LNCaP clone FGC (cell line): ENCODE measurements around the gene FCGR1A.
"Not testable (repeated sequence)": the region's sequence is repeated elsewhere in the genome, so short reads cannot be mapped to it uniquely, and the experiment has no call there.

Source experiments
- DNase-seq: peaks from one replicate; pipeline ENCODE4 v3.0.0-alpha.2; 2011; ENCODE audit warnings: low read depth
- H3K4me3 ChIP-seq: 2 replicates; pipeline ENCODE4 v1.5.1; 2011; ENCODE audit warnings: mild to moderate bottlenecking, low read depth, low read length, control low read depth

The FCGR1A gene

DNA sequence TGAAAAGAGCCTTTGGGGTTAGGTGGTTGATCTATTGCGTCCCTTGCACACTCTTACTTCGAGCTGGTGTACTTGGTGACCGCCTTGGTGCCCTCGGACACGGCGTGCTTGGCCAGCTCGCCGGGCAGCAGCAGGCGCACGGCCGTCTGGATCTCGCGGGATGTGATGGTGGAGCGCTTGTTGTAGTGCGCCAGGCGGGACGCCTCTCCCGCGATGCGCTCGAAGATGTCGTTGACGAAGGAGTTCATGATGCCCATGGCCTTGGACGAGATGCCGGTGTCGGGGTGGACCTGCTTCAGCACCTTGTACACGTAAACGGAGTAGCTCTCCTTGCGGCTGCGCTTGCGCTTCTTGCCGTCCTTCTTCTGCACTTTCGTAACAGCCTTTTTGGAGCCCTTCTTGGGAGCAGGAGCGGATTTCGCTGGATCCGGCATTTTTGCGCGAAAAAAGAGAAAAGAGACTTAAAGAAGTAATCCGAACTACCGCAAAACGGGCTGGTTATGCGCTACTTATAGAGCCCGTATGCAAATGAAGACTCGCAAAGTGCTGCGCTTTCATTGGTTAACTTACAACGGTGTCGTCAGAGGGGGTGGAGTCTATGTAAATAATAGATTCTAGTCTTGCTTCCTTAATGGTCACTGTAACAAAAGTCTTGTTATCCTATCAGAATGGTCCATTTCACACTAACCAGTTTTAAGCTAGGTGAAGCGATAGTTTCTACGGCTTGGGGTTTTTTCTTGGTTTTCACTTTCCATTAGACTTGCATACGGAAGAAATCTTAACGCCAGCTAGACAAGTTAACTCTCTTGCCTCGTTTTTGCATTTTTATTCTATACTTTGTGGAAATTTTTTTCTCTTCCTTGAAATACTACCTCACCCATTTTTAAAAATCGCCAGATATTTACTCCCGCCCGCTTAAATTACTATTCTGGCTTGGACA, 29.7 kb downstream of the FCGR1A start:
- peak; percentile 89 for DNase-seq
- peak overlapping the region; percentile 54 for H3K4me3 ChIP-seq

- H3K4me3 ChIP-seq: peak overlapping the region; percentile 54
- peak; percentile 63 for DNase-seq
Measured at GRCh38 chr1:149812893-149813801, 30.7 kb downstream of the FCGR1A start.

- not testable (repeated sequence) for H3K4me3 ChIP-seq
Measured at GRCh38 chr1:149820387-149820786, 37.9 kb downstream of the FCGR1A start.

GRCh38 chr1:149826555-149826954, 44.1 kb downstream of the FCGR1A start:
- not testable (repeated sequence) for DNase-seq, H3K4me3 ChIP-seq

More at GRCh38 chr1:149820387-149820786, 37.9 kb downstream of the FCGR1A start:
- DNase-seq: not testable (repeated sequence)

DNA sequence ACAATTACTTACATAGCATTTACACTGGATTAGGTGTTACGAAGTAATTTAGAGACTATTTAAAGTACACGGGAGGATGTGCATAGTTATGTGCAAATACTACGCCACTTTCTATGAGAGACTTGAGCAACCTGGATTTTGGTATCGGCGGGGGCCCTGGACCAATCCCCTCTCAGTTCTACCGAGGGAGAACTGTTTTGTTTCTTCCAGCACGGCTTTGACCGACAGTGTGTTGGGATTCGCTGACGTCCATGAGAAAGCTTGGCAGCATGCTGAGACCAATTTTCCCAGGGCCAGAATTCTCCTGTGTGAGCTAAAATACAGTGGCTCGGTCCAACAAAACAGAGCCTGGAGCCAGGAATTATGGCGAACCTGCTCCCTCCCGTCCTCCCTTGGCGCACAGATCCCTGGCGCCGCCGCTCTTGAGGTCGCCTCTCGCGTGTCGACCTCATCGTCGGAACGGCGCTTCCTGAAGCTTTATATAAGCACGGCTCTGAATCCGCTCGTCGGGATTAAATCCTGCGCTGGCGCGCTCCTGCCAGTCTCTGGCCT, 49.3 kb downstream of the FCGR1A start:
- DNase-seq, H3K4me3 ChIP-seq: not testable (repeated sequence)

DNA sequence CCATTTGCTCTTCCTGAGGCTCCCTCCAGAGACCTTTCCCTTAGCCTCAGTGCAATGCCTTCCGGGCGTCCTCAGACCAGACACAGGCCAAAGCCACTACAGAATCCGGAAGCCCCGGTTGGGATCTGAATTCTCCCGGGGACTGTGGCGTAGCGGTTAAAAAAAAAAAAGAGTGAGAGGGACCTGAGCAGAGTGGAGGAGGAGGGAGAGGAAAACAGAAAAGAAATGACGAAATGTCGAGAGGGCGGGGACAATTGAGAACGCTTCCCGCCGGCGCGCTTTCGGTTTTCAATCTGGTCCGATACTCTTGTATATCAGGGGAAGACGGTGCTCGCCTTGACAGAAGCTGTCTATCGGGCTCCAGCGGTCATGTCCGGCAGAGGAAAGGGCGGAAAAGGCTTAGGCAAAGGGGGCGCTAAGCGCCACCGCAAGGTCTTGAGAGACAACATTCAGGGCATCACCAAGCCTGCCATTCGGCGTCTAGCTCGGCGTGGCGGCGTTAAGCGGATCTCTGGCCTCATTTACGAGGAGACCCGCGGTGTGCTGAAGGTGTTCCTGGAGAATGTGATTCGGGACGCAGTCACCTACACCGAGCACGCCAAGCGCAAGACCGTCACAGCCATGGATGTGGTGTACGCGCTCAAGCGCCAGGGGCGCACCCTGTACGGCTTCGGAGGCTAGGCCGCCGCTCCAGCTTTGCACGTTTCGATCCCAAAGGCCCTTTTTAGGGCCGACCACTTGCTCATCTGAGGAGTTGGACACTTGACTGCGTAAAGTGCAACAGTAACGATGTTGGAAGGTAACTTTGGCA, 50.0 kb downstream of the FCGR1A start:
- H3K4me3 ChIP-seq, DNase-seq: not testable (repeated sequence)

- DNase-seq, H3K4me3 ChIP-seq: not testable (repeated sequence)
Measured at GRCh38 chr1:149833144-149833543, 50.6 kb downstream of the FCGR1A start.

- not testable (repeated sequence) for H3K4me3 ChIP-seq, DNase-seq
Measured at GRCh38 chr1:149841149-149841548, 58.7 kb downstream of the FCGR1A start.
